NCI-H460 (cell line): ENCODE data around the gene DPEP2. TPM values are rescaled to one million over a fixed set of nuclear protein-coding genes. Genes with fewer than 3 reads are reported as not detected.
A peak's percentile ranks its signal among the peaks of the same experiment; 100 is the strongest.
"Not testable (repeated sequence)": the region's sequence is repeated elsewhere in the genome, so short reads cannot be mapped to it uniquely, and the experiment has no call there.

Experiments used
- DNase-seq: peaks from one replicate; pipeline ENCODE4 v3.0.0-alpha.2; 2016; ENCODE audit warnings: low read depth; ENCODE audit errors: extremely low read depth
- total RNA-seq: library from RNA; depleted of rRNA; stranded (reverse); fragments of >200 nt; shearing (Covaris generic); gene quantifications from 2 replicates; pipeline ENCODE4 v1.2.3, GENCODE V29; 2014

DPEP2 gene
- total RNA-seq, 1 experiment from 2014 or later, result not detected

DNA sequence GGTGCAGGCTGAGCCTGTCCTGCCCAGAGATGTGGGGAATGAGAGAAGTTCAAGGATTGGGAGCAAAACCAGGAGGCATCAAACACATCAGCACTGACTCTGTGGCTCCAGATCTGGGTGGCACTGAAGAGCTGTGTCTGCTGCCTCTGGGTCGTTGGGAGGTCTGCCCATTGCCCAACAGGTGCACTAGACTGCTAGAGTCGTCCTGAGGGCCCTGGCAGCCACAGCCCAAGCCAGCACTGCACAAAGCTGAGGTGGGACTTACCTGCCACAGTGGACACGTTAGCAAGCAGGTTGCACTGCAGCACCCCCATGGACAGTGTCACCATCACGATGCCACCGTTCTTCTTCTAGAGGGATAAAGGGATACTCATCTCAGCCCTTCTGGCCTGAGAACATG lies 22.3 kb downstream of the DPEP2 start:
- DNase-seq, result no peak

DNA sequence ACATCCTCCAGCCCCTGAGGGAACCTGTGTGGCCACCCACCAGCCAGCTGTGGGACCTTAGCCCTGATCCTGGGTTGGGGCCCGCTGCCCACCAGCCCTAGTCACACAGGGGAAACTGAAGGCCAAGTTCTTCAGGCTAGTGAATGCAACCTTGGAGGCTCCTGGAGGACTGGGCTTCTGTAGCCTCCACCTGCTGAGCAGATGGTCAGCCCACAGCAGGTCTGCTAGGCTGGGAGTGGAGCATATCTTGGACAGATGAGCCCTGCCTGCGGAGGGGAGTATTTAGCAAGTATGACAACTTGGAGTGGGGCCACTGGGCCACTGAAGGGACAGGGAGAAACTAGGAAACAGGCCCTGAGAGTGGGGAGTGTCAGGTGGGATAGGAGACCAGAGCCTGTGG lies 23.1 kb downstream of the DPEP2 start:
- DNase-seq, result no peak

DNA sequence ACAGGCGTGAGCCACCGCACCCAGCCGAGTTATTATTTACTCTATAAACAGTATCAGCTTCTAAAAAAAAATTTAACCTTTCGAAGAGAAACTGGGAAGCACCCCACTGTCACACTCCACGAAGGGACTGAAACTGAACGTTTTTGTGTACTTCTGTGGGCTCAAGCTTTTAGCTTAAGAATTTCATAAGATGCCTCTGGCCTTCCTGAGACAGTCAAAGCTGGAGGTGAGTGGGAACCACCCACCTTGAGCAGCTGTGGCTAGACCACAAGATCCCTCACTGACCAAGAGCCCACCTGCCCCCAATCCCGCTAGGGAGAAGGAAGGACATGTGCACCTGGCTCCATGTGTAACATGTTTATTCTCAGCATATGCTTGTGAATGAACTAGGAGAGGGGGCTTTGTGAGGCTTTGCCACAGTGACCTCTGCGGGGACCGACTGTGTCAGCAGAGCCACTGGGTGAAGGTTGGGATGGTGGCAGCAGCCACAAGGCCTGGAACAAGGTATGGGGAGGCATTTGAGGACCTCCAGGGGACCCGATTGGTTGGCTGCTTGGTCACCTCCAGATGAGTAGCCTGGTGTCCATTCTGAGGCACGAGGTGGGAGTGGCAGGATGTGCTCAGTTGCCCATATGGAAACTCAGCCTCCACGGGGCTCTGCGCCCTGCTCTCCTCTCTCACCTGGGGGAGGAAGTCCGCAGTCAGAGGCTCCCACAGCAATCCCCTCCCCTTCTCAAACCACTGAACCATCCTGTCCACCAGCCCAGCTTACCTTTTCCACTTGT lies 23.8 kb downstream of the DPEP2 start:
- DNase-seq, result no peak

DNA sequence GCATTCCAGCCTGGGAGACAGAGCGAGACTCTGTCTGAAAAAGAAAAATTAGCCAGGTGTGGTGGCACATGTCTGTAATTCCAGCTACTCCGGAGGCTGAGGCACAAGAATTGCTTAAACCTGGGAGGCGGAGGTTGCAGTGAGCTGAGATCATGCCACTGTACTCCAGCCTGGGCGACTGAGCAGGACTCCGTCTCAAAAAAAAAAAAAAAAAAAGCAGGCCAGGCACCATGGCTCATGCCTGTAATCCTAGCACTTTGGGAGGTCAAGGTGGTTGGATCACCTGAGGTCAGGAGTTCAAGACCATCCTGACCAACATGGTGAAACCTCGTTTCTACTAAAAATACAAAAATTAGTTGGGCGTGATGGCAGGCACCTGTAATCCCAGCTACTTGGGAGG lies 27.0 kb downstream of the DPEP2 start:
- not testable (repeated sequence) for DNase-seq

DNA sequence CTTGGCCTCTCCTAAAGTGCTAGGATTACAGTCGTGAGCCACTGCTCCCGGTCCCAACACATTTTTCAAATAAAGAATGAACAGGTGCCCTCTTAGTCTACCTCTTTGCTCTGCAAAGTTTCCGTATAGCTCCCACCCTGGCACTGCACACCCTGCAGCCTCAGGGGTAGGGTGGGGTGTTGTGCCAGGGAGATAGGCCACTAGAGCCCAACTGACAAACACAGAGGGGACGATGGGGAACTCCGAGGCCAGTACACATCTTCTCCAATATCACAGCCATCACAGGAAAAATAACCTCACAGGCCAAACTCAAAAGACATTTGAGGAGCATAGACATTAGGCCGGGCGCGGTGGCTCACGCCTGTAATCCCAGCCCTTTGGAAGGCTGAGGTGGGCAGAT lies 28.2 kb downstream of the DPEP2 start:
- DNase-seq, result no peak

DNA sequence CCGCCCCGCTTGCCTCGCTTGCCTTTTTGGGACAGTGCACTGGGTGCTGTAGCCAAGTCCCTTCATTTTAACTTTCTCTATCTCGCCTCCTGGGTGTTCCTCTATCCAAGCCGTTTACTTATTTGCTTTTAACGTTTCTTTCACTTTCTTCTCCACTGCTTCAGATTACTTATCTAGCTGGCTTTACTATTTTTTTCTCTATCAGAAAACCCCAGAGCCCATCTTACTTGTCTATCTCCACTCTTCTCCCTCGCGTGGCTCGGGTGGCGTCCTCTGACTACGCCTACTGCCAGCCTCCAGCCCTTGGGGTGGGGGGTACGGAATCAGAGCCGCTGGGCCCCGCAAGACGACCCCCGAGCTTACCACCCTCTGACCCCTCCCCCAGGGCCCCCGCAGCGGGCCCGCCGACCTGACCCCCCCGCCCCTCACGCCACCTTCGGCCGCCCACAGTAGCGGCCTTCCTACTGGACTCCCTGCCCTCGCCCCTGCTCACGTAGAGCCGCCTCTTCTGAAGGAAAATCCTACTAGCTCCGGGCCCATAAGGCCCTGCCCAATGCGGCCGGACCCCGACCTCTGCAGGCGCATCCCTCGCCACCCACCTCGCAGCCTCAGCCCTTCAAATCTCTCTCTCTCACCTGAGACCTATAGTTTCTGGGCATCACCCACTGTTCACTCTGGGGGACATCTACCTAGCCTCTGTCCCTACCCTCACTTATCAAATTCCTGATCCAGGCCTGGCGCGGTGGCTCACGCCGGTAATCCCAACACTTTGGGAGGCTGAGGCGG lies 29.8 kb downstream of the DPEP2 start:
- no peak for DNase-seq

DNA sequence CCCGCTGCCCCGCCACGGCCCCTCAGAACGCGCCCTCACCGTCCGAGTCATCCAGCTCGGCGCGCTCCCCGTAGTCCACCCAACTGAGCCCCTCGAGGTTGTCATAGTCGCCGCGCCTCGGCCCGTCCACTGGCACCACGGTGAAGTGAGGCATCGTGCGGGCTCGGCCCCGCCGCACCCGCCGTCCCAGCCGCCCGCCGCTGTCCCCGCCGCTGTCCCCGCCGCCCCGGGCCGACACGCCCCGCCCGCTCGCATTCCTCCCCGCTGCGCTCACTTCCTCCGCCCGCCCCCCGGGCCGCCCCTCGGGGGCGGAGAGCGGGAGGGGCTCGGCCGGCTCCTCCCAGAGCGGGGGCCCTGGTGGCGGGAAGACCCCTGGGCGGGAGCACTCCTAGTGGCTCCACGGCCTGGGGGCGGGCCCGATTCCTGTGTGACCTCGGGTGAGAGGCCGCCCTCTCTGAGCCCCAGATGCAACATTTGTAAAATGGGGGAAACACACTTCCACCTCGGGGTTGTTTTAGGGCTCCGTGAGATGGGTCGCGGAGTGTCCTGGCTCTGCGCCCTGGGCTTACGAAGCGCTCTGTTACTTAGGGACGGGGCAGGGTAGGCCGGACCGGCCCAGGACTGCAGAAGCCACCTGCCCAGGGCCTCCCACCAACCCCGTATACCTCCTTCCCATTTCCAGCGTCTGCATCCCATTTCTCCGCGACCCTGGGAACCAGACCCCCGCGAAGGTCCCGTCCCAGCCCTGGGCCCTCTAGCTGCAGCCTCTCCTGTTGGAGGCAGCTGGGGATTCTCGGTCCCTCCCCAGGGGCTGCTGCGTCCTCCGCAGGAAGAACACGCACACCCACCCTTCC lies 30.7 kb downstream of the DPEP2 start, which contains the start of gene SLC12A4:
Gene SLC12A4 (minus strand): TSS at position 238 of the 854 bp plus-strand sequence. CDS start 84 bp downstream, at position 154.
- peak; percentile 60 for DNase-seq

DNA sequence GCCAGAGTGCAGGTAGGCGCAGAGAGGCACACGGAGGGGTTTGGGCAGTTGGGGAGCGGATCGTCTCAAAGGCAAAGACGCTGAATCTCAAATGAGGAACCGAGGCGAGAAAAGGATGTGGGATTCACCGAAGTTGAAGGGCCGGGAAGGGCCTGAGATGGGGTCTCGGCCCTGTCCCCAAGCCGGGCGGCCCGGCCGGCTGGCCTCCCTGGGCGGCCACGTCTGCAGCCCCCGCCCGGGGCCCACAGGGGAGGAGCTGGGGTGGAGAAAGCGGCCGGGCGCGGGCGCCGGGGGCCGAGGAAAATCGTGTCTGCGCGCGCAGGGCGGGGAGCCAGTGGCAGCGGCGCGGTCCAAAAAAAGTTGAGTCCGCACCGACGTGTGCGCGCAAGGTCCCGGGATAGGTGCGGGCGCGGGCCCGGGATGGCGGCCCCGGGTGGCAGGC lies 31.3 kb downstream of the DPEP2 start:
- DNase-seq, result no peak

DNA sequence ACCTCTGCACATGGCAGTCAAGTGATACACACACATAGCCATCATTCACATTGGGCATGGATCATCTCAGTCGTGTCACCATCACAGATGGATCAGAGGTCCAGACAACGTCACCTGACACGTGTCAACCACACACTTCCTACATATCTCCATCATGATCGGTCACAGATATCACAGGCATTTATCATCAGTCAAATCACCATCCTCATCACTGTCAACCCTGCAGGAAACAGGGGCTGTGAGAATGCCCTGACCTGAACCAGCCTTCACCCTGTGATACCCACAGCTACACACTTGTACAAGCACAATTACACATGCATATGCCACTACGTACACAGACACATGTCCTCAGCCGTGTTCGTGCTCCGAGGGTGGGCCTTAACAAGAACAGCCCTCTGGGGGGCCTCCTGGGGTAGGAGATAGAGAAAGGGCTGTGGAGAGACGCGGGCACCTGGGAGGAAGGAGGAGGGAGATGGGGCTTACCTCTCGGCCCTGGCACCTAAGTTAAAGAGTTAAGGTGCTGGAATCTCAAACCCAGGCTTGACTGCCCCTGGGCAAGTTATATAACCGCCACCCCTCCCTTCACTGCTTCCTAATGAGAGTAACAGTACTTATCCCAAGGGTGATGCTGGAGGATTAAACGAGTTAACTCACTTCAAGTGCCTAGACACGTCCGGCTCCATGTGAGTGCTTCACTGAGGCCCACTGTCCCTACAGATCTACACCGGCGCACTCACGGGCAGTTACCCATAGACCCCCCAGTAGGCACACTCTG lies 31.9 kb downstream of the DPEP2 start:
- no peak for DNase-seq

DNA sequence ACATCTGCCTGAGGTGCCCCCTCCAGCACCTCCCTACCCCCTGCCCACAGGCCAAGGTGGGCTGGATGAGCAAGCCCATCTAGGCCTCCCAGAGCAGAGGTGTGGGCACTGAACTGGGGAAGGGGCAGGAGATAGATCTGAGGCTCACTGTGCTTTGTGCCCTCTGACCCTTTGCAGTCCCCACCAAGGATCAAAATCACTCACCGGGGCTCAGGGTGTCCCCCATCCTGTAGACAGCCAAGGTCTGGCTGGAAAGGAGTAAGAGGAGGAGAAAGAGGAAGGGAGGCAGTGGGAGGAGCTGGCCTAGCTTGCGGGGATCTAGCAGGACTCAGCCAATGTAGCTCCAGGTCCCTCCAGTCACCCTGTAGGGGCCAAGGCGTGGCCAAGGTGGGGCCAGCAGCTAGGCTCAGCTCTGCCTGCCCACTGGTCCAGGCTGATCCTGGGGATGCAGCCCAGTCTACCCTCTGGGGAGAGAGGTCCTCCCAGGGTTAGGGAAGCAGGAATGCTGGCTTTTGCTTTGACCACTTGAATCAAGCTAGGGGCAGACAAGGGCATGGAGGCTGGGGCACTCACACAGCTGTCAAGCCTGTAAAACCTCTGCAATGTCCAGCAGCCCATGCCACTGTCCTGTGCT lies 32.6 kb downstream of the DPEP2 start:
- DNase-seq, result no peak

DNA sequence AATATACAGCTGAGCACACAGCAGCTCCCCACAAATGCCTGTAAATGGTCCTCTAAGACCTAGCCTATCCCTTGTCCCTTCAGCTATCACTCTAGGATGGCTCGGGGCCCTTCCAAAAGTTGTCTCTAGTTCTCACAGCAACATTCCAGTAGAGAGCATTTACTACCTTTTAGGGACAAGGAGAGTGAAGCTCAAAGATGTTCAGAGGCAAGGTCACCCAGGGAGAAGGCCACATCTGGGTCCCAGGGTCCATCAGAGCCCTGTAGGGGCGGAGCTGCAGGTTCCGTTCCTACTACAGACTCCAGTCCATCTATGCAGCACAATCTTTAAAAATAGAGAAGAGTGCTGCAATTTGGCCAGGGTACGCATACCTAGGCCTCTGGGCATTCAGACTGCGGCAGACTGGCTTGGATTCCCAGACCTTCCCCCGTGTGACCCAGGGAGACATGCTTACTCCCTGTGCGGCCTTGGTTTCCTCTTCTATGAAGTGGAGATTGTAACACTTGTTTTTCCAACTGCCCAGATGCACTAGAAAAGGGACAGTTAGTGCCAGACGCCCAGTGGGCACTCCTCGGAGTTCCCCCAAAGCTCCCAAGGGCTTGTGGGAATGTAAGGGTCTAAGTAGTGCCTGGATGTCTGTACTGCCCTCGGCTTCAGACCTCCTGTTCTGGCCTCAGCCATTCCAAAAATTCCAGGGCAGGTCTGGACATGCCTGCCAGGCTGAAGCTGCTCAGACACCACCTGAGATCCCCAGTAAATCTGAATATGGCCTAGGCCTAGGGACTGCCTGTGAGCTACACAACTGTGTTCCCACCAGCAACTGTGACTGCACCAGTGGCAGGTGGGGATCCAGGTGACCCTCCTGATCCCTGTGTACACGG lies 33.4 kb downstream of the DPEP2 start:
- DNase-seq, result no peak

DNA sequence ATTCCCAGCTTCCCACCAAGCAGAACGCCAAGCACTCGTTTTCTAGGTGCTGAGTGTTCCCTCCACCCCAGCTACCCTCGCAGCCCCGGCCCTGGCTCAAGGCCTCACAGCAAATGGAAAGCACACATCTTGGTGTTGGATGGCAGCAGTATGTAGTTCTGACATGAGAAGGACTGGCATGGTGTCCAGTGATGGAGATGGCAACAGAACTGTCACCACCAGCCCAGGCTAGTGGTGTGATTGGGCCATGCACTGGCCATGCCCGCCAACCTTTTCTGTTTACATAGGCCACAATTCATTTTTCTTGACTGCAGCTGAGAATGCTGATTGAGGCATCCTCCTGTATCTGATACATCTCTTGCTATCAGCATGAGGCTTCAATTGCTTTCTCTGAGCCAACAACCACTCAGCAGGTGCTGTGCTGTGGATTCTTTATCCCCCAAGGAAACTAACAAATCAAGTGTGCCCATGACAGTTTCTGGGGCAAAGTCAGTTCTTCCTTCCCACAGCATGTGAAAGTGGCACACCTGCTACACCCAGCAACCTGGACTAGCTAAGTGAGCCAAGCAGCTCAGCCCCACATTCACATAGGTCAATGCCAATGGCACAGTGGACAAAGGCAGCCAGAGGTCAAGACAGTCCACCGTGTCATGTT lies 34.7 kb downstream of the DPEP2 start:
- DNase-seq, result no peak

DNA sequence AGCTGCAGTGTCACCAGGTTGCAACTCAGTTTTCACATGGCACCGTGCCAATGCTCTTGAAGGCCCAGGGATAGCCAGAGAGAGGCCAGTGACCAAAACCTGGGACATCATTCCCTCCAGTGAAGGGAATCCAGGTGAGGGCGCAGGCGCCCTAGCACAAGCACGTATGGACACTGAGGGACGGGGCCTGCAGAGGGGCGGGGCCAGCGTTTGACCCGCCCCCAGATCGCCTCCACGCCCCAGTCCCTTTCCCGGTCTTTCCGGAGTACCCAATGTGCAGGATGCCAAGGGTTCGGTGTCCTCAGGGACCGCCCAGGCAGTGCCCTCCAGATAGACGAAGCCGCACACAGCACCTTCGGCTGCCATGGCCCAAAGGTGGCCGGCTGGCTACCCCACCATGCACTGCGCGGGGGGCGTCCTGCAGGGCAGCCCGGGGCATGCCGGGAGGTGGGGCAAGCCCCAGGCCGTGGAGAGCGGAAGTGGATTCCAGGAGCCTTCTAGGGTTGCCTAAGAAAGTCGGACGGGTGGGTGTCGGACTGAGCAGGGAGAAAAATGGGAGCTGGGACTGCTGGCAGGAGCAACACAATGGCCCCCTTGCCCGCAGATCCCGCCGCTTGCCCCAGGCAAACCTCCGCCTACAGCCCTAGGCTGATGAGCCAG lies 35.5 kb downstream of the DPEP2 start:
- DNase-seq, result no peak

DNA sequence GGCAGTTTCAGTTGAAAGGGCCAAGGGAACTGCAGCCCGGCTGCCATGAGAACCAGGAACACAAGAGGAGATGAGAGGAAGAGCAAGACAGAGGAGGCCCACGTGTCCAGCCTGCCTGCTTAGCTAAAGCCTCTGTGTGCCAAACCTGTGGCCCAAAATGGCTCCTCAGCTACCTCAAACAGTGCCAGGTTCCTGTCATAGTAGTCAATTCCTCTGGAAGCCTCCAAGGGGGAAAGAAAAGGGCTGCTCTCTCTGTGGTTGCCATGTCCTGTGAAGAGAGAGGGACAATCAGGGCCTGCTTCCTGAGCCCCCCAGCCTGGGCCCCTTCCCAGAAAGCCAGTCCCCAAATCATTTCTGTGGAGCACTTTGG lies 36.0 kb downstream of the DPEP2 start:
- DNase-seq, result no peak

DNA sequence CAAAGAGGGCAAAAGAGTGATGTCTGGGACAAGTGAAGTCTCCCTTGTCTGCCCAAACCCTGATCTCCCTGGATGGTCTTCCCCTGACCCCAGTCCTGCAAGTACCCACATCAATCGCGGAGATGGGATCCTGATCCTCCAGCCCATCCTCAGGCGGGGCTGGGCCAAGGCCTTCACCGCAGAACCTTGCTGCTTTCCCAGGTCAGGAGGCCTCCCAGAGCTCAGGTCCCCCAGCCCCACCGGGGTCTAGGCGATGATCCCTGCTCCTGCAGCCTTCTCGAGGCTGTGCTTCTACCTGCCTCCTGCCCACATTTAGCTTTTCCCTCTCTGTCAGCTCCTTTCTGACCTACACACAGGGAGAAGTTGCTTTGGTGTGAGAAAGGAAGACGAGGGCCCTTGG lies 37.1 kb downstream of the DPEP2 start:
- DNase-seq, result no peak

DNA sequence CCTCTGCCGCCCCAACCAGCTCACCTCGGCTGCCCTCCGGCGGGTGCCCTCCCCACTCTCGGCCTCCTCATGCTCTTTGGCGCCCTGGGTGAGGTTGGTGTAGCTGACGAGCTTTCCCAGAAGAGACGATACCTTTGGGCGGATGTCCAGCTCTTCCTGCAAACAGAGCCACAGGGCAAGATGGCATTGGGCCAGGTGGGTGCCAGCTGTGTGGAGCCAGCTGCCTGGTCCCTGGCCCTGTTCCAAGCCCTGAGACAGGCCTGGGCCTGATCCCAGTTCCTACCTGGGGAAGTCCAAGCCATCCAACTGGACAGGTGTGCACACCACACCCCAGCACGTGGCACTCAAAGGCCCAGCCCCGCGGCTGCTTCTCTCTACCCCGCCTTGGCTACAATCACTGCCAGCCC lies 37.7 kb downstream of the DPEP2 start:
- DNase-seq, result no peak

DNA sequence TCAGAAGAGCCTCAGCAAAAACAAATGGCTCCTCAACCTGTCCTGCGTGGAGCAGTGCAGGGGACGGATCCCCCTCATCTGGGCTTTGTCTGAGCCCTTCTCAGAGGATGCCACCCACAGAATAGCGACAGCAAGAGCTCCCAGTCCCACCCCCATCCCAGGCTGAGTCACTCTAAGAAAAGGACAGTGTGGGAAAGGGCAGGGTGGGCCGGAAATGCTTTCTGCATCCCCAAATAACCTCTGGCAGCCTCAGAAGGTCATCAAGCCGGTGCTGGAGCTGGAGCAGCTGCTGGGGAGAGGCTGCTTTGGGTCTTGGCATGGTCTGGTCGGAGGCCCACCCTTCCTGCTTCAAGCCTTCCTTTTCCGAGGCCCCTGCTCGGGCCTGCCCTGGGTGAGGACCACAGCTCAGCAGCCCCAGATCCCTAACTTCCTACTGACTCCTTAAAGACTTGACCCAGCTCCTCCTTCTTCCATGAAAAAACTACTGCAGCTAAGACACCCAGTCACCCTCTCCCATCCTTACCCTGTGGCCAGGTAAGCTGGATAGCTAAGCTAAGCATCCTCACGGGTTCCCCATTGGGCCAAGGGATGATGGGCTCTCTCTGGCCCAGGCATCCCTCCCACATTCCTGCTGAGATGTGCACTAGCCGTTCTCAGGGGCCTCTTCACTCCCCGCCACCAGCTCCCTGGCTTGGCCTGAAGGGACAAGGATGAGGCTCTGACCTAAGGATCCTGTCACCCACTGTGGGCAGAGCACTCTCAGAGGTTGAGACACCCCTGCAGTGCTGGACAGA lies 39.6 kb downstream of the DPEP2 start:
- no peak for DNase-seq
